DOHH2 (cell line): ENCODE results near the gene MC4R.

ENCODE experiments used
- H3F3A ChIP-seq: fragments of 200-600 bp; sonication (generic), shearing (Covaris generic); 2 replicates; pipeline ENCODE4 v1.6.0; 2016; ENCODE audit warnings: antibody characterized with exemption, mild to moderate bottlenecking; ENCODE audit not compliant: control insufficient read depth, insufficient read depth
- H3K27ac ChIP-seq: fragments of 200-600 bp; sonication (generic); 2 replicates; pipeline ENCODE4 v1.5.1; 2014; ENCODE audit warnings: low read depth, mild to moderate bottlenecking, low read length, moderate library complexity
- H3K27me3 ChIP-seq: fragments of 200-600 bp; sonication (generic); 2 replicates; pipeline ENCODE4 v1.6.1; 2014; ENCODE audit warnings: mild to moderate bottlenecking, low read length, mixed read lengths; ENCODE audit not compliant: control insufficient read depth
- H3K36me3 ChIP-seq: fragments of 200-600 bp; sonication (generic); 2 replicates; pipeline ENCODE4 v1.6.1; 2014; ENCODE audit warnings: mild to moderate bottlenecking, low read length, moderate library complexity, mixed read lengths; ENCODE audit not compliant: control insufficient read depth
- H3K4me1 ChIP-seq: fragments of 200-600 bp; sonication (generic); 2 replicates; pipeline ENCODE4 v1.6.1; 2014; ENCODE audit warnings: mild to moderate bottlenecking, low read length, mixed read lengths; ENCODE audit not compliant: control insufficient read depth
- H3K4me2 ChIP-seq: fragments of 200-600 bp; sonication (generic); 2 replicates; pipeline ENCODE4 v1.6.0; 2014; ENCODE audit warnings: mild to moderate bottlenecking, low read length, moderate library complexity
- H3K4me3 ChIP-seq: fragments of 200-600 bp; sonication (generic); 2 replicates; pipeline ENCODE4 v1.5.1; 2014; ENCODE audit warnings: mild to moderate bottlenecking, low read length, mixed read lengths
- H3K79me2 ChIP-seq: fragments of 200-600 bp; sonication (generic); 2 replicates; pipeline ENCODE4 v1.6.1; 2014; ENCODE audit warnings: mild to moderate bottlenecking, low read length, mixed read lengths; ENCODE audit not compliant: control insufficient read depth
- H3K9me2 ChIP-seq: fragments of 200-600 bp; sonication (generic); replicated peaks from 2 replicates; pipeline ENCODE4 v1.6.1; 2014; ENCODE audit warnings: mild to moderate bottlenecking, low read length, mixed read lengths; ENCODE audit not compliant: control insufficient read depth
- H3K9me3 ChIP-seq: fragments of 200-600 bp; sonication (generic); 2 replicates; pipeline ENCODE4 v1.6.1; 2014; ENCODE audit warnings: antibody characterized with exemption, low read length, mixed read lengths; ENCODE audit not compliant: control insufficient read depth, insufficient read depth
- H4K20me1 ChIP-seq: fragments of 200-600 bp; sonication (generic); 2 replicates; pipeline ENCODE4 v1.6.0; 2014; ENCODE audit warnings: low read depth, mild to moderate bottlenecking, antibody characterized with exemption, low read length, moderate library complexity; ENCODE audit not compliant: control insufficient read depth, insufficient read depth
- CTCF ChIP-seq: fragments of 200-600 bp; sonication (generic); IDR thresholded peaks from one replicate; pipeline ENCODE4 v1.5.1; 2014; ENCODE audit warnings: antibody characterized with exemption, mild to moderate bottlenecking, low read depth, low read length; ENCODE audit not compliant: poor library complexity, severe bottlenecking
- EZH2phosphoT487 ChIP-seq: fragments of 200-600 bp; sonication (generic); IDR thresholded peaks from 2 replicates; pipeline ENCODE4 v1.6.1; 2017; ENCODE audit warnings: borderline replicate concordance, mild to moderate bottlenecking, antibody characterized with exemption, low read length, moderate library complexity, mixed read lengths

The MC4R gene

GRCh38 chr18:60377778-60378469, 5.3 kb upstream of the MC4R start:
- no peaks in the 10 kb centered on the region for H3K36me3 ChIP-seq

GRCh38 chr18:60372132-60372531, 443 bp downstream of the MC4R start:
- H3K36me3 ChIP-seq, result no peaks in the 10 kb centered on the region
- no peak for TF ChIP-seq CTCF
- TF ChIP-seq EZH2phosphoT487, result no peak
- H3K27ac ChIP-seq, result no peak overlapping the region

More at GRCh38 chr18:60377778-60378469, 5.3 kb upstream of the MC4R start:
- Histone ChIP-seq H3K9me2 (no peaks in the 10 kb centered on the region), H3K4me1 (peaks cover 3% of the 10 kb centered on the region; the same call in 1 of the 2 replicates), H3K9me3 (no peaks in the 10 kb centered on the region), H4K20me1 (no peaks in the 10 kb centered on the region), H3K79me2 (no peaks in the 10 kb centered on the region), H3K4me2 (no peak overlapping the region), H3K27me3 (no peaks in the 10 kb centered on the region), H3F3A (no peaks in the 10 kb centered on the region), H3K27ac (no peak overlapping the region), H3K4me3 (no peak overlapping the region)
- TF ChIP-seq CTCF (no peak), EZH2phosphoT487 (no peak)

GRCh38 chr18:60358516-60358915, 14.1 kb downstream of the MC4R start:
- Histone ChIP-seq H3K27ac (no peak overlapping the region), H3K4me3 (no peak overlapping the region), H3F3A (no peaks in the 10 kb centered on the region), H3K27me3 (no peaks in the 10 kb centered on the region), H3K4me1 (no peaks in the 10 kb centered on the region), H3K9me3 (no peaks in the 10 kb centered on the region), H3K79me2 (no peaks in the 10 kb centered on the region), H3K36me3 (no peaks in the 10 kb centered on the region), H3K4me2 (no peak overlapping the region), H3K9me2 (no peaks in the 10 kb centered on the region), H4K20me1 (no peaks in the 10 kb centered on the region)
- no peak for TF ChIP-seq EZH2phosphoT487
- no peak for TF ChIP-seq CTCF

More at GRCh38 chr18:60372132-60372531, 443 bp downstream of the MC4R start:
- Histone ChIP-seq H3K4me1 (peaks cover 8% of the 10 kb centered on the region; the same call in 1 of the 2 replicates), H3K79me2 (no peaks in the 10 kb centered on the region), H4K20me1 (no peaks in the 10 kb centered on the region), H3K4me3 (0 out of 2 replicates have a peak overlapping the region, but pooled peaks have one; percentile 23), H3F3A (no peaks in the 10 kb centered on the region), H3K27me3 (no peaks in the 10 kb centered on the region; the same call in 1 of the 2 replicates), H3K4me2 (peak overlapping the region; percentile 39), H3K9me2 (no peaks in the 10 kb centered on the region), H3K9me3 (no peaks in the 10 kb centered on the region)
